TTC549 (cell line): Measurements from ENCODE around the gene RERE.
"Not testable (repeated sequence)": the region's sequence is repeated elsewhere in the genome, so short reads cannot be mapped to it uniquely, and the experiment has no call there.

Source experiments
- FAIRE-seq: peaks from 2 replicates; lab custom pipeline; 2012; peaks lifted over from hg19 to GRCh38; lab: Jason Lieb, UNC

RERE gene

GRCh38 chr1:8397511-8397910, 419.9 kb downstream of the RERE start:
- FAIRE-seq, result no peak

DNA sequence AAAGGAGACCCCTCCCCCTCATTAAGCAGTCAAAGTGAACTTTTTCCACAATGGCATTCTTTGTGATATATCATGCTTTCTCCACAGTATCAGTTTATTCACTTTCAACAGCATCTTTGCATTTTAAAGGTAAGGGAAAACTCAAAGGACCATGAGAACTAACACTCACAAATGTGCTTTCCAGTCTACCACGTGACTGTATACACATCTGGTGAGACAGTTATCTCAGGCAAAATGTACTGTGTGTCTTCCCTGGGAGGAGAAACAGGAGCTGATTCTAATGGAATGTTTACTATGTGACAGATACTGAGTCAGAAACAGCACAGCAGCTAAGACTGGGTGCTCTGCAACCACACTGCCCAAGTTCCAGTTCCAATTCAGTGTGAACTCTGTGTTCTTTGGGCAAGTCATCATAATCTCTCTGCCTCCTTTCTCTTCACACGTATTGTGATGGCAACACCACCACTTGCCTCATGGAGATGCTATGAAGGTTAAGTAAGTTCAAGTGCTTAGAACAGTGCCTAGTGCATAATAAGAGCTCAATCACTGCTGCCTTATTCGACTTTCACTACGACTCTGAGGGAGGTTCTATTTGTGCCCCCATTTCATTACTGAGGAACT, 420.5 kb downstream of the RERE start:
- no peak for FAIRE-seq

GRCh38 chr1:8396083-8396785, 421.2 kb downstream of the RERE start:
- FAIRE-seq, result no peak

GRCh38 chr1:8395433-8395866, 422.0 kb downstream of the RERE start:
- FAIRE-seq, result no peak

DNA sequence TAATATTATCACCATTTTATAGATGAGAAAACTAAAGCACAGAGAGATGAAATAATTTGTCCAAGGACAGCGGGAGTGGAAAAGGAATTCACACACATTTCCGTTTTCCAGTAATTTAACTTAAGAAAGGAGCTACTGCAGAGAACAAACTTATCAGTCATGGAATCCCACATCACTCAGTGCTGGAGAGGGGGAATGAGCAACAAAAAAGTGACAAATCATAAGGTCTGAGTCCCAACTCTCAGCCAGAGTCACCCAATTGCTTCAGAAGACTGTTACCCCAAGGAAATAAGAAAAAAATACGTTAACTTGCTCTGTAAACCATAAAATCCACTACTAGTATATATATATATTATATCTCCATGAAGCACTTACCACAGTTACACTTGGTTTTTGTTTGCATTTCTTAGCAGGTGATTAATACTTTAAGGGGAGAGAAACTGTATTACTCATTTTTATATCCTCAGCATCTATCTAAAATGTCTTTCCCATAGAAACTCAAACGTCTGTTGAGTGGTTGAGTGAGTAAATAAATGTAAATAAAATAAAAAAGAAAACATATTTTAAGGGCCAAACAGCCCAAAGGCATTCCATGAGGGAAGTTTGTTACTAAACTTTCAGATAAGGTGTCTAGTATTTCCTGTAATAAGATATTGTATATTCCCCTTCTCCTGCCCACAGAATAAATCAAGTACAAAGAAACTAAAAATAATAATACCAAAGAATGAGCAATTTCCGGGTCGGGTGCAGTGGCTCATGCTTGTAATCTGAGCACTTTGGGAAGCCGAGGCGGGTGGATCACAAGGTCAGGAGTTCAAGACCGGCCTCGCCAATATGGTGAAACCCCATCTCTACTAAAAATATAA, 422.8 kb downstream of the RERE start:
- FAIRE-seq, result no peak

- no peak for FAIRE-seq
Observed at GRCh38 chr1:8392522-8392921, 424.9 kb downstream of the RERE start.

- no peak for FAIRE-seq
Observed at GRCh38 chr1:8390707-8391106, 426.7 kb downstream of the RERE start.

DNA sequence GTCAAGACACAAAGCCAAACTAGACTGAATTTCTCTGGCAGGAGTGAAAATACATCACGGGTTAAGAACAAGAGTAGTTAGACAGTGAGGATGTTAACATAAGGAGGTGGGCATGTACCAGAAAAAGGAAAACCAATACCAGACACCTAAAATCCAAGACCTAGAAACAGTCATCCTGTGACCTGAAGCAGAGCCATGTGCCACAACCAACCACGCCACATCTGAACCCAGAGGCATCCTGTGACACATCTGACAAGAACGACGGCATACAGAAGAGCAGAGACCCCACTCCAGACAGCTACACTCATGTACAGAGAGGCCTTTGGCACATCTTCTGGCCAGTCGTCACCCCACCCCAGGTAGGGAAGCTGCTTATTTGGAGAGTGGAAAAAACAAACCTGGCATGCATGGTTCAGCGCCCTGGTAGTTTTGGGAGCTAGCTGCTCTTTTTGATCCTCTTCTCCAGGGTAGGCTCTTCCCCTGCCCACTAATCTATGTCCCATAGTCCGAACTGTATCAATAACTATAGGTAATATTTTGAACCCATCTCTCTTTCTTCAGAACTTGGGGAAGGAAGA, 427.4 kb downstream of the RERE start:
- FAIRE-seq, result no peak

DNA sequence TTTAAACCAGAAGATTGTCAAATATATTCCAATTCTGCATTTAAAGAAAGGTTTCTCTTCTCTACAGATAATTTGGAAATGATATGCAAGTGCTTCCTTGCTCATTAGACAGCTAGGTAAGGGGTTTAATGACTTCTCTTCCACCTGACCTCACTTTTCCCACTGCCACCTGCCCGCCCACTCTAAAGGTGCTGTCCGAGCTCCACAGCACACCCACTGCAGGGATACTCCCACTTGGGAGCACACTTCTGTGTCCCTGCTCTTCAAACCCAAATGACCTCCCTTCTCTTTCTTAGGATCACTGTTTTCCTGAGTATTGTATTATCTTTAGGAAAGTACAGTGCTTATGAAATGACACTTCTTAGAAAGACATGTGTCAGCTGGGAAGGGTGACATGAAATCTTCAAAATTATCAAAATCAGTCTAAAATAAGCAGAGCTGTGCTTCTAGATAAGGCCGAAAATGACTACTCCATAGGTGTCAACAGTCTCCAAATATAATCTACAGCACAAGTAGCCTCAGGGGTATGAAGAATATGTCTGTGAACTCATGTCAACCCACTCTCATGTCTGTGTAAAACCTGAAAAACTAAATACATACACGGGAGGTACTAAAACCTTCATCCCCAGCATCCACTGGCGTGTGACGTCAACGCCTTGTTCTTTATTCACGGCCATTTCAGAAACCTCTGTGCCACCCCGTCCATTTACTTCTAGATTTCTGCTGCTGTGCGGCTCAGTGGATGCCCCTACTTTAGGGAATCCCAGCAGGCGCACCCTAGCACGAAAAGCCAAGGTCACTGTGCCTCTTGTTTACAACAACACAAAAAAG, 428.5 kb downstream of the RERE start:
- no peak for FAIRE-seq

- FAIRE-seq, result no peak
Observed at GRCh38 chr1:8386247-8386646, 431.2 kb downstream of the RERE start.

DNA sequence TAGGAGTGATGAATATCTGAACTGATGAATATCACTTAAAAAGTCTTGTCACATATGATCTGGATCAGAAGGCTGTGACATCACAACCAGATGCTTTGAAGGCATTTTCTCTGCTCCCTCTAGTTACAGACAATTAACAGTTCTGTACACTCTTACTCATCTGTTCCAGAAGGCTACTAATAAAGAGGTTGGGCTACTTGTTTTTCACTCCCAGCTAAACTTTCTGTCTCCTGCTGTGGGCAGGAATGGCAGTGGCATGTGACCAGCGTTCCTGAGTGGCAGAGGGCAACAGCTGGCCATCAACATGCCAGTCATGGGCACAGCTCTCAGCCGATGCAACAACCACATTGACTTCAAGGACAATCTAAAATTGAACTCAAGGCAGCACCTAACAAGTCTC, 432.9 kb downstream of the RERE start:
- FAIRE-seq, result no peak

GRCh38 chr1:8384088-8384487, 433.4 kb downstream of the RERE start:
- no peak for FAIRE-seq

DNA sequence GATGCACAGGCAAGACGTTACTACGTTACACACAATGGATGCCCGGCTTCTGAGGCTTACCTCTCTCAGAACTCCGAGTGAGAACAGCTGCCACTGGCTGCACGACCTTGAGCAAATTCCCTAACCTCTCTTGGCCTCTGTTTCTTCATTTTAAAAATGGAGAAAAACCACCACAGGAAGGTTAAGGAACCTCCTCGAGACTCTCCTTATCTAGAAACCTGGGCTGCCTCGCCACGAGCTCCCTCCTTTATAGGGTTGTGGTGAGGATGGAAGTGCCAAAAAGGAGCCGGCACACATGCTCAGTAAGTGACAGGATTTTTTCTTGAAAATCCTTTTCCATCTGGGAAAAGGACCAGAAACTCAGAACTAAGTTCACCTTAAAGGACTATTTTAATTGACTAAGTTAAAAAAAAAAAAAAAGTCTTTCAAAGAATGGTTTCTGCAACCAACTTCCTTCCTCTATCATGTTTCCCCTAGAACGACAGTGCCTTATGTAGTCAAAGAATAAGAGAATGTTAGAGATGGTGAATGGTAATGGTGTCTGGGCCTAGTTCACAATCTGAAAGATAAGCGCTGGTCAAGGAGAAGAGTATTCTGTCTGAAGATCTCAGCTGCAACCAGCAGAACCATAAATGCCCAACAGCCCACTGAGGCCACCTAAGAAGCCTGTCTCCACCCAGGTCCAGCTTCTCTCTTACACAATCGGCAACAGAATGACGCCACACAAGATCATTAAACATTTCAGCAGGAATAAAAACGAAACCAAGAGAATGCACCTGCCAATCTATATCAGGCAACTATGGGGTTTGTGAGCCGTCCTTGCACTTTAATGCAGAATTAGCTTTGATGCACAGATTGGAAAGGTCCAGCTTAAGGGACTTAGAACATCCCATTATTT, 434.6 kb downstream of the RERE start:
- FAIRE-seq, result no peak

DNA sequence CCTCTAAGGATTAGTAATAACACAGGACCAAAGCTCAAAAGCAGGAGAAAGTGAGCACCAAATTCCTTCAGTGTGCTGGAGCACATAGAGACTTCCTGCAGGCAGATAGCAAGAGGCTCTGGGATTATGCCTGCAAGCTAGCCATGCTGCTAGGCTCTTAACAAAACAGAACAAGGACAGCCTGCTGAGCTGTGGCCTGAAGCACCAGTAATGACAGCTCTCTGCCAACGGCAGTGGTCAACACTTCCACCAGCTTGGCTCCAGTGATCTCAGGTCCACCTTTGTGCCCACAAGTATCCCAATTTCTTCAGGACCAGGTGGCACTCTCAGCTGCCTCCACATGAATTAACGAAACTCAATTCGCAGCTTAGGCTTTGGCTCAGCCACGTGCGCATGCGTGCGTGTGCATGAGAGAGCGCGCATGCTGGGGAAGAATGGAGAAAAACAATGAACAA, 435.4 kb downstream of the RERE start:
- no peak for FAIRE-seq

- no peak for FAIRE-seq
Observed at GRCh38 chr1:8381618-8382017, 435.8 kb downstream of the RERE start.

GRCh38 chr1:8380310-8380709, 437.1 kb downstream of the RERE start:
- not testable (repeated sequence) for FAIRE-seq

- FAIRE-seq, result no peak
Observed at GRCh38 chr1:8379513-8380186, 437.8 kb downstream of the RERE start.

DNA sequence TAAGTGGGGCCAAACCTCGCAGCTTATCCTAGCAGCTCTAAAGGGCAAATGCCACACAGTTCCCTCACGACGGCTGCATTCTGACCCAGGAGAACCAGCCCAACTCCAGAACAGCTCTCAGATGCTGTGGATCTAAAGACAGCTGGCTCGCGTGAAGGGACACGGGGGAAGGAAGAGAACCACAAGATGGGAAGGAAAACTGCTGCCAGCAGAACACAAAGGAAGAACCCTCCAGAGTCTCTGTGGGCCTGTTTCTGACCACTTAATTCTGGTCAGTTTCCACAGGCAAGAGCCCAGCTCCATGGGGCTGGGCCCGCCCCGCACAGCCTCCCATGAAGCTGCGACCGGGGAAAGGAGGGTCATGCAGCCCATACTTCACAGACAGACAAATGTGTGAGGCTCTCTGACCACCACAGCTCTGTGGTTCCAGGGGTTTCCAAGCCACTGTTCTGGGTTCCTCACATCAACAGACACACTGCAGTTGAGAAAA, 438.4 kb downstream of the RERE start:
- no peak for FAIRE-seq

DNA sequence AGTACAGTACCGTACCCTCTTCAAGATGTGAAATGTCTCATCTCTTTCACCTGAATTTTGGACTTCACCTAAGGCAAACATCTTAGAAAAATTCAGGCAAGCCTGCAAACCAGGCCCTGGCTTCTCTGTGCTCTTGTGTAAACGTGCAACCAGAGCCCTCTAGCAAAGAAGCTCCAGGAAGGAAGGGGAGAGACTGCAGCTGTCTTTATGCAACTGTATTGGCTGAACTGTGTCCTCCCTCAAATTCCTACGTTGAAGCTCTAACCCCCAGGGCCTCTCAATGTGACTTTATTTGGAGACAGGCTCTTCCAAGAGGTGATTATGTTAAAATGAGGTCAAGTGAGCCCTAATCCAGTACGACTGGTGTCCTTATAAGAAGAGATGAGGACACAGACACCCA, 439.3 kb downstream of the RERE start:
- no peak for FAIRE-seq
